Common myeloid progenitor, CD34-positive (primary cell): ENCODE measurements around the gene SEMA5A.

ENCODE experiments used
- CTCF ChIA-PET: fragments of 350-600 bp; sonication (Branson Sonifier 250); formaldehyde crosslinking; loops from one replicate; lab custom pipeline; 2021; ENCODE audit warnings: antibody characterized with exemption; lab: Charles Lee
- POLR2A ChIA-PET: fragments of 350-600 bp; sonication (Branson Sonifier 250); formaldehyde crosslinking; loops from one replicate; lab custom pipeline; 2021; ENCODE audit warnings: antibody characterized with exemption; lab: Charles Lee
- DNase-seq, 3 donors: peaks; one replicate each; pipeline versions ENCODE4 v3.0.0 to v3.0.0-alpha.2; 2013
- H3K27ac ChIP-seq, 2 experiments: 1 replicate in 1 of 2; 2 replicates in 1 of 2; pipeline ENCODE4 v1.7.0; 2013; ENCODE audit warnings: inconsistent platforms in 2 of 2, low read length in 2 of 2, mild to moderate bottlenecking in 2 of 2, low read depth in 1 of 2, moderate library complexity in 1 of 2; ENCODE audit not compliant: severe bottlenecking in 2 of 2, insufficient read depth in 1 of 2, poor library complexity in 1 of 2
- H3K27me3 ChIP-seq, 5 experiments: replicated peaks in 2 of 5; 1 replicate in 3 of 5; 2 replicates in 2 of 5; pipeline versions ENCODE4 v1.6.1 to v1.7.0; 2013; ENCODE audit warnings: low read length in 4 of 5, mild to moderate bottlenecking in 2 of 5, moderate library complexity in 2 of 5, inconsistent platforms in 1 of 5; ENCODE audit not compliant: insufficient read depth in 5 of 5, control insufficient read depth in 4 of 5
- H3K36me3 ChIP-seq, 4 experiments: 1 replicate in 2 of 4; 2 replicates in 2 of 4; pipeline versions ENCODE4 v1.6.1 to v1.7.0; 2013; ENCODE audit warnings: low read length in 3 of 4, control low read depth in 1 of 4, mild to moderate bottlenecking in 1 of 4; ENCODE audit not compliant: control insufficient read depth in 4 of 4, insufficient read depth in 4 of 4
- H3K4me1 ChIP-seq, 4 experiments: 1 replicate in 3 of 4; 2 replicates in 1 of 4; pipeline versions ENCODE4 v1.6.1 to v1.7.1; 2013; ENCODE audit warnings: low read length in 3 of 4, mild to moderate bottlenecking in 3 of 4, control low read depth in 1 of 4, inconsistent platforms in 1 of 4, moderate library complexity in 1 of 4; ENCODE audit not compliant: control insufficient read depth in 4 of 4, insufficient read depth in 4 of 4; ENCODE audit errors: control extremely low read depth in 1 of 4
- H3K4me3 ChIP-seq, 7 experiments: 1 replicate in 4 of 7; 2 replicates in 3 of 7; pipeline versions ENCODE4 v1.5.1 to v1.7.0; 2013; ENCODE audit warnings: mild to moderate bottlenecking in 7 of 7, low read length in 6 of 7, moderate library complexity in 6 of 7, inconsistent platforms in 2 of 7, low read depth in 2 of 7, control low read depth in 1 of 7; ENCODE audit not compliant: insufficient read depth in 4 of 7, control insufficient read depth in 1 of 7; ENCODE audit errors: extremely low read depth in 1 of 7
- H3K9me3 ChIP-seq, 5 experiments: 1 replicate in 4 of 5; 2 replicates in 1 of 5; pipeline versions ENCODE4 v1.6.1 to v1.7.1; 2013; ENCODE audit warnings: low read length in 4 of 5, mild to moderate bottlenecking in 2 of 5, inconsistent platforms in 1 of 5, low read depth in 1 of 5, moderate library complexity in 1 of 5; ENCODE audit not compliant: control insufficient read depth in 4 of 5, insufficient read depth in 2 of 5; ENCODE audit errors: control extremely low read depth in 1 of 5
- WGBS: methylation state at CpG from one replicate; pipeline ENCODE4 v1.1.5; 2013; ENCODE audit not compliant: insufficient coverage; 5-methylcytosine and 5-hydroxymethylcytosine counted together

SEMA5A gene

DNA sequence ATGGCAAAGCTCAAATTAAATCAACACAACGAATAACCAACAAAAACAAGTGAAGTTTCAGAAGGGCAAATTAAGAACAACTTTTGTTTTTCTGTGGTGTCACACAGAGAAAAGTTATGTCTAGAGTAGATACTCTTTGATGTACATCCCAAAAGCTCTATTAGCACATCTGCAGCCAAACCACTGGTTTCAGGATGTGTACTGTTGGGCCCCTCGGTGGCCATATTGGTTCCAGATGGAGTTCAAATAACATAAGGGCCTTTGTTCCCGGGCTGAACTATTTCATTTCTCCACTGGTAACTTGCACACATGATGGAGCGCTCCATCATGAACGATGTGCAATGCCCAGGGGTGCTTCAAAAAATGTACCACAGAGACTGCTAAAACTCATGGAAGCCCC lies 126.1 kb downstream of the SEMA5A start:
- Histone ChIP-seq H3K4me3 (no peak overlapping the region), H3K27ac (no peak overlapping the region), H3K9me3 (peaks cover 0 to 1% (median 0%) of the 10 kb centered on the region in 5 experiments), H3K36me3 (no peaks in the 10 kb centered on the region), H3K27me3 (peaks cover 0 to 2% (median 0%) of the 10 kb centered on the region in 5 experiments), H3K4me1 (peaks cover 0 to 4% (median 0%) of the 10 kb centered on the region in 4 experiments)
- CTCF ChIA-PET = no interaction called here
- no peak for DNase-seq
- WGBS = 96% methylated on average over 3 of the region's 5 CpGs
- POLR2A ChIA-PET = no interaction called here

GRCh38 chr5:9415566-9415965 lies 130.3 kb downstream of the SEMA5A start:
- H3K9me3 ChIP-seq = peaks cover 0 to 1% (median 0%) of the 10 kb centered on the region in 5 experiments
- no peaks in the 10 kb centered on the region for H3K36me3 ChIP-seq
- POLR2A ChIA-PET = no interaction called here
- H3K4me3 ChIP-seq = no peak overlapping the region
- H3K4me1 ChIP-seq = no peaks in the 10 kb centered on the region
- DNase-seq = no peak
- no peak overlapping the region for H3K27ac ChIP-seq
- no CpG with 5 or more reads among the region's 2 CpGs for WGBS
- CTCF ChIA-PET = no interaction called here
- H3K27me3 ChIP-seq = peaks cover 0 to 2% (median 0%) of the 10 kb centered on the region in 5 experiments

DNA sequence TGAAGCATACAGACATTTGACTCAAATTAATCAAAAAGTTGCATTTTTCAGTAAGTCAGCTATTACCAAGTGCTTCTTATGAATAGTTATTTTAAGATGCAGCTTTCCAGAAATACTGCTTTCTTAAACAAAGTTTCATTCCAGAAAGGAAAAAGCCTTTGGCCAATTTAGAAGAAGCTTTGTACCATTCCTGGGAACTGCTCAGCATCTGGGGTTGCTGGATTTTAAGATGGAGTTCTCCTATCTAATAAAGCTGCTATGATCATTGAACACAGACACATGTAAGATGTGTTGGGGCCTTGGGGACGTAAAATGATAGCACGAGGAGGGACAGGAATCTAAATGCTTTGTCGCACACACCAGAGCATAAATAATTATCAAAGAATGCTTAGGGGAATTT lies 130.8 kb downstream of the SEMA5A start:
- Histone ChIP-seq H3K9me3 (peaks cover 0 to 1% (median 0%) of the 10 kb centered on the region in 5 experiments), H3K4me3 (no peak overlapping the region), H3K36me3 (no peaks in the 10 kb centered on the region), H3K4me1 (no peaks in the 10 kb centered on the region), H3K27me3 (peaks cover 0 to 2% (median 0%) of the 10 kb centered on the region in 5 experiments), H3K27ac (no peak overlapping the region)
- no CpG with 5 or more reads among the region's 3 CpGs for whole genome bisulfite sequencing
- no peak for DNase-seq
- POLR2A ChIA-PET = no interaction called here
- CTCF ChIA-PET = no interaction called here

DNA sequence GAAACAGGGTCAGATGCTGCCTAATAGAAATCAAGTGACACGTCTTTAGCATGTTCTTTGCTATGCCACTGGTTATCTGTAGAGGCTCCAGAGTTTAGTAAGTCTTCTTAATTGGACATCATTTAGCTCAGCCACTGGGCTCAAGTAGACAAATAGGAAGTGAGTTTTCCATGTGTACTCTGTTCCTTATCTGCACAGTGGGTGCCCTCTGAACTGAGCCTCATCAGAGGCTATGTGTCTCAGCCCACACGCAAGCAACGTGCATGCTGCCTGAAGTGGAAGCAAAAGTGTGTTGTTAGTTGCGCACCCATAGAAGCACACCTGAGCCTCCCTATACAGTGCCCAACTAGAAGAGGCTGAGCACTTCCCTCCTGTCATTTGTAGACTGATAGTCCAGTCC lies 134.7 kb downstream of the SEMA5A start:
- H3K4me1 ChIP-seq = no peaks in the 10 kb centered on the region
- H3K9me3 ChIP-seq = peaks cover 0 to 1% (median 0%) of the 10 kb centered on the region in 5 experiments
- H3K4me3 ChIP-seq = no peak overlapping the region
- ChIA-PET POLR2A (no interaction called here), CTCF (no interaction called here)
- no peaks in the 10 kb centered on the region for H3K36me3 ChIP-seq
- WGBS = 94% methylated on average over 3 of the region's 4 CpGs
- DNase-seq = no peak
- no peaks in the 10 kb centered on the region for H3K27me3 ChIP-seq
- no peak overlapping the region for H3K27ac ChIP-seq

DNA sequence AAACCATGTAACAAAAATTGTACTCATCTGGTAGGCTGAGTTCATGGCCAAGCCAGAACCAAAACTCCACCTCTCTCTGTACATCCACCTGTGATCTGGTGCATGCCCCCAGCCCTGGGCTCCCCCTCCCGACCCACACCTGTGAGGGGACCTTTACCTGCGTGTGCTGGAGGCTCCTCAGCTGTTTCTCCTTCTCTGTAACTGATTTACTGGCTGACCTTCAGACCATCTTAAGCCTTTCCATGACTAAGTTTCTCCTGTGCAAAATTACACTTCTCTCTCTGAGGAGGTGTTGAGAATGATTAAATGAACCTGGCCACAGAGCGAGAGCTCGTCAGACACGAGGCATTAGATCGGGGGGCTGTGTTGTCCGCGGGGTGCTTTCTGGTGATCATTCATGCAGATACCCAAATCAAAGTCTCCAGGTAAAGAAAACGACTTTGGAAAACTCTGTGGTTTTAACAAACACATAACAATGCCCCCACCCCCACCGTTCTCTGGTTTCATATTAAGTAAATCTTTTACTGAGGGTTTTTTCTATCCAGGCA lies 136.4 kb downstream of the SEMA5A start:
- no peak overlapping the region for H3K4me3 ChIP-seq
- H3K9me3 ChIP-seq = peaks cover 0 to under 1% (median 0%) of the 10 kb centered on the region in 5 experiments
- POLR2A ChIA-PET = no interaction called here
- no peaks in the 10 kb centered on the region for H3K36me3 ChIP-seq
- no peak for DNase-seq
- WGBS = 73% methylated on average over 8 of the region's 10 CpGs
- H3K27me3 ChIP-seq = no peaks in the 10 kb centered on the region
- no peak overlapping the region for H3K27ac ChIP-seq
- no peaks in the 10 kb centered on the region for H3K4me1 ChIP-seq
- CTCF ChIA-PET = no interaction called here

GRCh38 chr5:9408964-9409363 lies 136.9 kb downstream of the SEMA5A start:
- POLR2A ChIA-PET = no interaction called here
- CTCF ChIA-PET = no interaction called here
- Histone ChIP-seq H3K36me3 (no peaks in the 10 kb centered on the region), H3K4me1 (no peaks in the 10 kb centered on the region), H3K27me3 (no peaks in the 10 kb centered on the region), H3K9me3 (no peaks in the 10 kb centered on the region), H3K27ac (no peak overlapping the region), H3K4me3 (no peak overlapping the region)
- WGBS = 100% methylated on average over 3 of the region's 5 CpGs
- no peak for DNase-seq

DNA sequence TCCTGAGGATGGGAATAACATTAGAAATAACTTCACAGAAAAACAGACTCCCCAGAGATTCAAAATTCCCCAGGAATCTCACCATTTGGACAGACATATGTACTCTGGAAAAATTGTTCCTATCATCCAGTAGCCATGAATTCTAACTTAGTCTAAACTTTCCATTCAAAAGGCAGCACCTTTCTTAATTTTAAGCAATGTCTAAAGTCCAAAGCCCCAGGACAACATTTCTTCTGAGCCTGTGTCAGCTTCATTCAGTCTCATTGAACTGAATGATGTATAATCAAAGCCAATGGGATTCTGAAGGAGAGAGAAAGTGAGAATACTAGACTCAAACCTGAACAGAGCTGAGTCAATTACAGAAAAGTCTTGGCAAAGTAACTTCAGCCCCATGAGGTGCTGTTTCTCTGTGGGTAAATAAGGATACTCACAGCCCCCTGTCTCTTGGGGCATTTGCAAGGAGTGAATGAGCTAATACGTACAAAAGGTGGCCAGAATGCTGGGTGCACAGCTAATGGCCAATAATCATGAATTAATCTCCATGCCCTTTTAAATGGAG lies 140.6 kb downstream of the SEMA5A start:
- DNase-seq = no peak
- WGBS = 100% methylated on average over 1 of the region's 1 CpG
- POLR2A ChIA-PET = no interaction called here
- CTCF ChIA-PET = no interaction called here
- H3K9me3 ChIP-seq = no peaks in the 10 kb centered on the region
- H3K4me1 ChIP-seq = no peaks in the 10 kb centered on the region
- H3K27ac ChIP-seq = no peak overlapping the region
- H3K27me3 ChIP-seq = no peaks in the 10 kb centered on the region
- H3K36me3 ChIP-seq = no peaks in the 10 kb centered on the region
- H3K4me3 ChIP-seq = no peak overlapping the region
